H9 (cell line): ENCODE results near the gene SUPT3H. TPM values are rescaled to one million over a fixed set of nuclear protein-coding genes. Genes with fewer than 3 reads are reported as not detected.

Experiments used
- DNase-seq: peaks from one replicate; pipeline ENCODE4 v3.0.0-alpha.2; 2017
- H2AFZ ChIP-seq: one replicate; pipeline ENCODE4 v1.6.1; 2013; ENCODE audit warnings: mild to moderate bottlenecking, low read length, control low read depth, moderate library complexity
- H2AK5ac ChIP-seq: 2 replicates; pipeline ENCODE4 v1.6.1; 2013; ENCODE audit warnings: low read length, control low read depth, mixed read lengths; ENCODE audit not compliant: insufficient read length
- H2BK120ac ChIP-seq: one replicate; pipeline ENCODE4 v1.6.1; 2013; ENCODE audit warnings: low read depth, mild to moderate bottlenecking, low read length, control low read depth, inconsistent platforms; ENCODE audit not compliant: poor library complexity, severe bottlenecking
- H2BK12ac ChIP-seq: 2 replicates; pipeline ENCODE4 v1.6.1; 2013; ENCODE audit warnings: low read length, control low read depth, mixed read lengths, low read depth; ENCODE audit not compliant: insufficient read length
- H2BK15ac ChIP-seq: 2 replicates; pipeline ENCODE4 v1.6.1; 2013; ENCODE audit warnings: low read depth, low read length, control low read depth
- H2BK20ac ChIP-seq: one replicate; pipeline ENCODE4 v1.6.1; 2013; ENCODE audit warnings: low read depth, mild to moderate bottlenecking, low read length, control low read depth, inconsistent platforms; ENCODE audit not compliant: poor library complexity, severe bottlenecking
- H2BK5ac ChIP-seq: 2 replicates; pipeline ENCODE4 v1.6.1; 2013; ENCODE audit warnings: low read length, control low read depth, mixed read lengths; ENCODE audit not compliant: insufficient read length
- H3K14ac ChIP-seq: 2 replicates; pipeline ENCODE4 v1.6.1; 2013; ENCODE audit warnings: low read length, control low read depth; ENCODE audit not compliant: insufficient read depth
- H3K18ac ChIP-seq: 2 replicates; pipeline ENCODE4 v1.6.1; 2013; ENCODE audit warnings: low read depth, mild to moderate bottlenecking, mixed read lengths, low read length, control low read depth; ENCODE audit not compliant: insufficient read length
- H3K23ac ChIP-seq: 2 replicates; pipeline ENCODE4 v1.6.1; 2013; ENCODE audit warnings: low read length, control low read depth, mixed read lengths, low read depth; ENCODE audit not compliant: insufficient read length
- H3K23me2 ChIP-seq: 2 replicates; pipeline ENCODE4 v1.6.1; 2013; ENCODE audit warnings: low read depth, mild to moderate bottlenecking, mixed read lengths, low read length, control low read depth; ENCODE audit not compliant: insufficient read length, poor library complexity, severe bottlenecking
- H3K27ac ChIP-seq: 2 replicates; pipeline ENCODE4 v1.5.1; 2013; ENCODE audit warnings: low read length, control low read depth, mixed read lengths, low read depth; ENCODE audit not compliant: insufficient read length
- H3K27me3 ChIP-seq: 2 replicates; pipeline ENCODE4 v1.6.1; 2013; ENCODE audit warnings: low read length, control low read depth, inconsistent platforms; ENCODE audit not compliant: insufficient read depth
- H3K4ac ChIP-seq: 2 replicates; pipeline ENCODE4 v1.6.1; 2013; ENCODE audit warnings: low read depth, mild to moderate bottlenecking, control low read depth, inconsistent platforms, low read length, moderate library complexity
- H3K4me1 ChIP-seq: 2 replicates; pipeline ENCODE4 v1.6.1; 2013; ENCODE audit warnings: low read length, control low read depth, inconsistent platforms; ENCODE audit not compliant: insufficient read depth
- H3K4me2 ChIP-seq: 2 replicates; pipeline ENCODE4 v1.6.1; 2013; ENCODE audit warnings: low read length, control low read depth, mixed read lengths; ENCODE audit not compliant: insufficient read length, insufficient read depth
- H3K56ac ChIP-seq: 2 replicates; pipeline ENCODE4 v1.6.1; 2013; ENCODE audit warnings: low read depth, mild to moderate bottlenecking, mixed read lengths, low read length, control low read depth; ENCODE audit not compliant: insufficient read length
- H3K79me1 ChIP-seq: 2 replicates; pipeline ENCODE4 v1.6.1; 2013; ENCODE audit warnings: low read depth, mild to moderate bottlenecking, moderate library complexity, low read length, control low read depth, inconsistent platforms; ENCODE audit not compliant: insufficient read depth, poor library complexity, severe bottlenecking
- H3K79me2 ChIP-seq: 2 replicates; pipeline ENCODE4 v1.6.1; 2013; ENCODE audit warnings: low read length, control low read depth, inconsistent platforms; ENCODE audit not compliant: insufficient read depth
- H3K9ac ChIP-seq: 2 replicates; pipeline ENCODE4 v1.6.1; 2013; ENCODE audit warnings: low read length, control low read depth, mixed read lengths; ENCODE audit not compliant: insufficient read length; ENCODE audit errors: extremely low read depth
- H3K9me3 ChIP-seq: one replicate; pipeline ENCODE4 v1.6.1; 2013; ENCODE audit warnings: low read depth, low read length, inconsistent platforms; ENCODE audit not compliant: control insufficient read depth
- H3T11ph ChIP-seq: one replicate; pipeline ENCODE4 v1.6.1; 2013; ENCODE audit warnings: mild to moderate bottlenecking, low read length, control low read depth, inconsistent platforms
- H4K20me1 ChIP-seq: one replicate; pipeline ENCODE4 v1.6.1; 2013; ENCODE audit not compliant: control insufficient read depth, insufficient read length, insufficient read depth
- H4K5ac ChIP-seq: 2 replicates; pipeline ENCODE4 v1.6.1; 2013; ENCODE audit warnings: low read depth, mild to moderate bottlenecking, mixed read lengths, low read length, control low read depth; ENCODE audit not compliant: insufficient read length
- H4K8ac ChIP-seq: replicated peaks from 2 replicates; pipeline ENCODE4 v1.6.1; 2013; ENCODE audit warnings: low read length, control low read depth, mixed read lengths, low read depth; ENCODE audit not compliant: insufficient read length
- H4K91ac ChIP-seq: 2 replicates; pipeline ENCODE4 v1.6.1; 2013; ENCODE audit warnings: low read depth, mild to moderate bottlenecking, moderate library complexity, mixed read lengths, low read length, control low read depth; ENCODE audit not compliant: insufficient read length
- H3K27ac Mint-ChIP-seq, 3 experiments: 2 replicates in 2 of 3; 3 replicates in 1 of 3; pipeline ENCODE4 v1.8.0; 2020 to 2021; ENCODE audit warnings: mixed read lengths in 3 of 3, mild to moderate bottlenecking in 1 of 3, moderate library complexity in 1 of 3
- H3K27me3 Mint-ChIP-seq: 2 replicates; pipeline ENCODE4 v1.8.0; 2021; ENCODE audit warnings: low read depth, mild to moderate bottlenecking, moderate library complexity, mixed read lengths
- H3K36me3 Mint-ChIP-seq, 3 experiments: 2 replicates in 2 of 3; 3 replicates in 1 of 3; pipeline ENCODE4 v1.8.0; 2020 to 2021; ENCODE audit warnings: low read depth in 3 of 3, mixed read lengths in 3 of 3; ENCODE audit not compliant: insufficient read depth in 1 of 3
- H3K4me1 Mint-ChIP-seq, 2 experiments: 2 replicates each; pipeline ENCODE4 v1.8.0; 2020; ENCODE audit warnings: mixed read lengths in 2 of 2
- H3K4me3 Mint-ChIP-seq, 2 experiments: 2 replicates in 1 of 2; 3 replicates in 1 of 2; pipeline ENCODE4 v1.8.0; 2020 to 2021; ENCODE audit warnings: mild to moderate bottlenecking in 2 of 2, mixed read lengths in 2 of 2, moderate library complexity in 1 of 2
- H3K9me3 Mint-ChIP-seq, 2 experiments: 2 replicates in 1 of 2; 3 replicates in 1 of 2; pipeline ENCODE4 v1.8.0; 2020; ENCODE audit warnings: mild to moderate bottlenecking in 2 of 2, mixed read lengths in 2 of 2, moderate library complexity in 1 of 2
- CTCF ChIP-seq: fragments of 200-600 bp; sonication (generic); conservative IDR thresholded peaks from 3 replicates; pipeline ENCODE4 v1.8.0; 2021; ENCODE audit warnings: antibody characterized with exemption, mild to moderate bottlenecking
- WGBS: extraction: QIAGEN DNeasy Blood & Tissue Kit; methylation state at CpG from one replicate; pipeline ENCODE4 v1.1.7; 2013; ENCODE audit warnings: missing lambda C conversion rate, low lambda C conversion rate, mixed read lengths; ENCODE audit not compliant: insufficient read length; ENCODE audit errors: extremely low coverage; 5-methylcytosine and 5-hydroxymethylcytosine counted together
- total RNA-seq: library from RNA; stranded (reverse); gene quantifications from 2 replicates; pipeline ENCODE4 v1.2.1, GENCODE V29; 2021

Gene SUPT3H
- total RNA-seq, 1 experiment from 2014 or later = 22.5 TPM

- Mint-ChIP-seq H3K4me1 (no peaks in the 10 kb centered on the region), H3K27me3 (peaks cover 18% of the 10 kb centered on the region), H3K4me3 (no peak overlapping the region), H3K27ac (no peak overlapping the region), H3K36me3 (no peaks in the 10 kb centered on the region), H3K9me3 (no peaks in the 10 kb centered on the region)
- H3K23me2 ChIP-seq = no peaks in the 10 kb centered on the region
- no peaks in the 10 kb centered on the region for H3K79me1 ChIP-seq
- H3K4ac ChIP-seq = no peak overlapping the region
- no peaks in the 10 kb centered on the region for H3K79me2 ChIP-seq
- H4K20me1 ChIP-seq = no peaks in the 10 kb centered on the region
- H4K8ac ChIP-seq = no peak overlapping the region
- no peak for TF ChIP-seq CTCF
- no peak overlapping the region for H3K27ac ChIP-seq
- H3K9me3 ChIP-seq = no peaks in the 10 kb centered on the region
- no peak overlapping the region for H2AFZ ChIP-seq
- H2BK5ac ChIP-seq = no peak overlapping the region
- no peak overlapping the region for H4K5ac ChIP-seq
- H3K4me1 ChIP-seq = no peaks in the 10 kb centered on the region
- no peak overlapping the region for H2BK12ac ChIP-seq
- H3K14ac ChIP-seq = no peak overlapping the region
- H3T11ph ChIP-seq = no peak overlapping the region
- no peak overlapping the region for H3K18ac ChIP-seq
- no peak overlapping the region for H3K56ac ChIP-seq
- no CpG with 5 or more reads among the region's 5 CpGs for WGBS
- H3K27me3 ChIP-seq = no peaks in the 10 kb centered on the region
- H3K23ac ChIP-seq = no peak overlapping the region
- H2BK15ac ChIP-seq = no peak overlapping the region
- no peak overlapping the region for H2BK120ac ChIP-seq
- H2AK5ac ChIP-seq = no peak overlapping the region
- H3K9ac ChIP-seq = no peak overlapping the region
- no peak overlapping the region for H3K4me2 ChIP-seq
- no peak overlapping the region for H2BK20ac ChIP-seq
- no peak for DNase-seq
- no peak overlapping the region for H4K91ac ChIP-seq
Measured at GRCh38 chr6:45411959-45412358, 34.2 kb upstream of the SUPT3H start.
